CD4-positive, alpha-beta T cell treated with Interleukin-10 for 1 hour (primary cell): ENCODE data around the gene TAF1L.

ENCODE experiments used
- DNase-seq: peaks from one replicate; pipeline ENCODE4 v3.0.0-alpha.2; 2020

Gene TAF1L

GRCh38 chr9:32587901-32588300, 47.6 kb downstream of the TAF1L start:
- no peak for DNase-seq

- no peak for DNase-seq
These were observed 50.7 kb downstream of the TAF1L start for GRCh38 chr9:32584784-32585183.

GRCh38 chr9:32581512-32582143, 53.8 kb downstream of the TAF1L start:
- DNase-seq, result peak; percentile 58

GRCh38 chr9:32580631-32581300, 54.7 kb downstream of the TAF1L start:
- DNase-seq, result no peak

GRCh38 chr9:32579706-32580331, 55.6 kb downstream of the TAF1L start:
- peak; percentile 84 for DNase-seq
